Neural progenitor cell (in vitro differentiated cells): ENCODE results near the gene CLK3.

ENCODE experiments used
- EZH2 ChIP-seq: fragments of 200-600 bp; sonication (generic); IDR thresholded peaks from 2 replicates; pipeline ENCODE4 v1.6.1; 2017; ENCODE audit warnings: antibody characterized with exemption, mild to moderate bottlenecking, moderate library complexity
- TF ChIP-seq, protein P1 (sequence below): fragments of 200-600 bp; sonication (generic); IDR thresholded peaks from 2 replicates; pipeline ENCODE4 v1.5.1; 2017; ENCODE audit warnings: antibody characterized with exemption, mild to moderate bottlenecking

GRCh38 chr15:74625693-74626092 lies 10.1 kb downstream of the CLK3 start:
- TF ChIP-seq, protein P1, sequence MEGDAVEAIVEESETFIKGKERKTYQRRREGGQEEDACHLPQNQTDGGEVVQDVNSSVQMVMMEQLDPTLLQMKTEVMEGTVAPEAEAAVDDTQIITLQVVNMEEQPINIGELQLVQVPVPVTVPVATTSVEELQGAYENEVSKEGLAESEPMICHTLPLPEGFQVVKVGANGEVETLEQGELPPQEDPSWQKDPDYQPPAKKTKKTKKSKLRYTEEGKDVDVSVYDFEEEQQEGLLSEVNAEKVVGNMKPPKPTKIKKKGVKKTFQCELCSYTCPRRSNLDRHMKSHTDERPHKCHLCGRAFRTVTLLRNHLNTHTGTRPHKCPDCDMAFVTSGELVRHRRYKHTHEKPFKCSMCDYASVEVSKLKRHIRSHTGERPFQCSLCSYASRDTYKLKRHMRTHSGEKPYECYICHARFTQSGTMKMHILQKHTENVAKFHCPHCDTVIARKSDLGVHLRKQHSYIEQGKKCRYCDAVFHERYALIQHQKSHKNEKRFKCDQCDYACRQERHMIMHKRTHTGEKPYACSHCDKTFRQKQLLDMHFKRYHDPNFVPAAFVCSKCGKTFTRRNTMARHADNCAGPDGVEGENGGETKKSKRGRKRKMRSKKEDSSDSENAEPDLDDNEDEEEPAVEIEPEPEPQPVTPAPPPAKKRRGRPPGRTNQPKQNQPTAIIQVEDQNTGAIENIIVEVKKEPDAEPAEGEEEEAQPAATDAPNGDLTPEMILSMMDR, result no peak
- TF ChIP-seq EZH2, result no peak
